GM23338 (cell line): ENCODE data around the gene VWA3B.

Experiments
- CREB1 ChIP-seq: fragments of 250-450 bp; sonication (Bioruptor Pico); IDR thresholded peaks from 2 replicates; pipeline ENCODE4 v1.5.0; 2020; ENCODE audit warnings: low read depth, mild to moderate bottlenecking, moderate library complexity
- CTCF ChIP-seq, 2 experiments: fragments of 200-600 bp in 1 of 2; sonication (generic) in 1 of 2; conservative IDR thresholded peaks; 2 replicates each; pipeline versions ENCODE4 v1.5.1 to v1.6.1; 2016 to 2017; ENCODE audit warnings: antibody characterized with exemption in 2 of 2, low read depth in 2 of 2, mild to moderate bottlenecking in 2 of 2, moderate library complexity in 1 of 2
- EZH2 ChIP-seq: fragments of 200-600 bp; sonication (generic); IDR thresholded peaks from one replicate; pipeline ENCODE4 v1.8.0; 2017; ENCODE audit warnings: antibody characterized with exemption, mild to moderate bottlenecking, low read depth; ENCODE audit not compliant: unreplicated experiment
- JUNB ChIP-seq: IDR thresholded peaks from one replicate; pipeline ENCODE4 v1.6.1; 2016; ENCODE audit warnings: antibody characterized with exemption; ENCODE audit not compliant: unreplicated experiment
- POLR2AphosphoS5 ChIP-seq: IDR thresholded peaks from 2 replicates; pipeline ENCODE4 v1.6.1; 2016; ENCODE audit warnings: antibody characterized with exemption, low read depth
- REST ChIP-seq: IDR thresholded peaks from one replicate; pipeline ENCODE4 v1.6.1; 2018; ENCODE audit warnings: antibody characterized with exemption; ENCODE audit not compliant: unreplicated experiment
- STAT1 ChIP-seq: IDR thresholded peaks from one replicate; pipeline ENCODE4 v1.6.1; 2016; ENCODE audit warnings: antibody characterized with exemption; ENCODE audit not compliant: unreplicated experiment
- ZNF462 ChIP-seq: fragments of 250-450 bp; sonication (Bioruptor Pico); IDR thresholded peaks from 2 replicates; pipeline ENCODE4 v1.5.0; 2020; ENCODE audit warnings: mild to moderate bottlenecking, moderate library complexity

GRCh38 chr2:98309580-98309979 lies 222.6 kb downstream of the VWA3B start:
- TF ChIP-seq CTCF (conservative IDR thresholded peaks at IDR 0.05; ENCODE audit: low read depth in 2 of 2) (no peak), POLR2AphosphoS5 (no peak), EZH2 (no peak), REST (no peak), STAT1 (no peak), JUNB (no peak), ZNF462 (CRISPR knock-in tag) (no peak), CREB1 (no peak)
